HEK293 (cell line): ENCODE data around the gene ISCU.

Experiments used
- BCL11B ChIP-seq: fragments of 450-650 bp; formaldehyde crosslinking; IDR thresholded peaks from 2 replicates; pipeline ENCODE4 v1.5.1; 2016; ENCODE audit warnings: low read depth, missing biosample characterization, missing genetic modification characterization
- KLF16 ChIP-seq: fragments of 450-650 bp; formaldehyde crosslinking; IDR thresholded peaks from 2 replicates; pipeline ENCODE4 v1.5.1; 2017; ENCODE audit warnings: missing biosample characterization, missing genetic modification characterization
- KLF7 ChIP-seq: fragments of 450-650 bp; formaldehyde crosslinking; IDR thresholded peaks from 2 replicates; pipeline ENCODE4 v1.5.1; 2016; ENCODE audit warnings: missing biosample characterization, missing genetic modification characterization, borderline replicate concordance
- TCF7L2 ChIP-seq: IDR thresholded peaks from 2 replicates; pipeline ENCODE4 v1.6.1; 2011; ENCODE audit warnings: low read depth, mild to moderate bottlenecking, inconsistent platforms, low read length, moderate library complexity, borderline replicate concordance
- YY1 ChIP-seq: fragments of 450-650 bp; formaldehyde crosslinking; IDR thresholded peaks from 2 replicates; pipeline ENCODE4 v1.5.1; 2018; ENCODE audit warnings: missing biosample characterization, missing genetic modification characterization
- ZBTB7A ChIP-seq: fragments of 450-650 bp; formaldehyde crosslinking; IDR thresholded peaks from 2 replicates; pipeline ENCODE4 v1.5.1; 2016; ENCODE audit warnings: low read depth, missing biosample characterization, missing genetic modification characterization
- ZEB2 ChIP-seq: fragments of 450-650 bp; formaldehyde crosslinking; IDR thresholded peaks from 2 replicates; pipeline ENCODE4 v1.5.1; 2016; ENCODE audit warnings: missing biosample characterization, missing genetic modification characterization
- ZNF132 ChIP-seq: fragments of 450-650 bp; formaldehyde crosslinking; IDR thresholded peaks from 2 replicates; pipeline ENCODE4 v1.5.1; 2017; ENCODE audit warnings: missing biosample characterization, missing genetic modification characterization, borderline replicate concordance
- ZNF138 ChIP-seq: fragments of 450-650 bp; formaldehyde crosslinking; IDR thresholded peaks from 2 replicates; pipeline ENCODE4 v1.5.1; 2016; ENCODE audit warnings: missing biosample characterization, missing genetic modification characterization, borderline replicate concordance
- ZNF157 ChIP-seq: fragments of 450-650 bp; formaldehyde crosslinking; IDR thresholded peaks from 2 replicates; pipeline ENCODE4 v1.5.1; 2016; ENCODE audit warnings: missing biosample characterization, missing genetic modification characterization
- ZNF2 ChIP-seq: fragments of 450-650 bp; formaldehyde crosslinking; IDR thresholded peaks from 2 replicates; pipeline ENCODE4 v1.5.1; 2016; ENCODE audit warnings: missing biosample characterization, missing genetic modification characterization
- ZNF211 ChIP-seq: fragments of 450-650 bp; formaldehyde crosslinking; IDR thresholded peaks from 2 replicates; pipeline ENCODE4 v1.5.1; 2016; ENCODE audit warnings: low read depth, missing biosample characterization, missing genetic modification characterization
- ZNF248 ChIP-seq: fragments of 450-650 bp; formaldehyde crosslinking; IDR thresholded peaks from 2 replicates; pipeline ENCODE4 v1.5.1; 2017; ENCODE audit warnings: missing biosample characterization, missing genetic modification characterization
- ZNF274 ChIP-seq, 2 experiments: fragments of 200-500 bp in 1 of 2; fragments of 450-650 bp in 1 of 2; sonication (Bioruptor generic) in 1 of 2; formaldehyde crosslinking in 1 of 2; IDR thresholded peaks; 2 replicates each; pipeline versions ENCODE4 v1.5.1 to v1.6.1; 2014 to 2016; ENCODE audit warnings: borderline replicate concordance in 1 of 2, inconsistent platforms in 1 of 2, low read length in 1 of 2, missing biosample characterization in 1 of 2, missing genetic modification characterization in 1 of 2
- ZNF292 ChIP-seq: fragments of 450-650 bp; formaldehyde crosslinking; IDR thresholded peaks from 2 replicates; pipeline ENCODE4 v1.5.1; 2016; ENCODE audit warnings: low read depth, missing biosample characterization, missing genetic modification characterization, borderline replicate concordance
- ZNF335 ChIP-seq: fragments of 450-650 bp; formaldehyde crosslinking; conservative IDR thresholded peaks from 2 replicates; pipeline ENCODE4 v1.5.1; 2016; ENCODE audit warnings: missing biosample characterization, missing genetic modification characterization
- ZNF560 ChIP-seq: fragments of 450-650 bp; formaldehyde crosslinking; IDR thresholded peaks from 2 replicates; pipeline ENCODE4 v1.5.1; 2017; ENCODE audit warnings: missing biosample characterization, missing genetic modification characterization, borderline replicate concordance
- ZNF596 ChIP-seq: fragments of 450-650 bp; IDR thresholded peaks from 2 replicates; pipeline ENCODE4 v1.5.0; 2018; ENCODE audit warnings: missing biosample characterization, mild to moderate bottlenecking, missing genetic modification characterization, moderate library complexity
- ZNF624 ChIP-seq: fragments of 450-650 bp; formaldehyde crosslinking; IDR thresholded peaks from 2 replicates; pipeline ENCODE4 v1.5.1; 2017; ENCODE audit warnings: missing biosample characterization, missing genetic modification characterization
- ZNF701 ChIP-seq: fragments of 450-650 bp; formaldehyde crosslinking; IDR thresholded peaks from 2 replicates; pipeline ENCODE4 v1.5.1; 2016; ENCODE audit warnings: missing biosample characterization, missing genetic modification characterization
- ZNF768 ChIP-seq: fragments of 450-650 bp; formaldehyde crosslinking; IDR thresholded peaks from 2 replicates; pipeline ENCODE4 v1.5.1; 2018; ENCODE audit warnings: missing biosample characterization, mild to moderate bottlenecking, missing genetic modification characterization
- ZNF830 ChIP-seq: fragments of 450-650 bp; IDR thresholded peaks from 2 replicates; pipeline ENCODE4 v1.5.0; 2018; ENCODE audit warnings: missing biosample characterization, missing genetic modification characterization, low read depth, mild to moderate bottlenecking, moderate library complexity
- ZNF843 ChIP-seq: fragments of 450-650 bp; formaldehyde crosslinking; IDR thresholded peaks from 2 replicates; pipeline ENCODE4 v1.5.1; 2016; ENCODE audit warnings: missing biosample characterization, missing genetic modification characterization
- TF ChIP-seq, protein P1 (sequence below): fragments of 450-650 bp; formaldehyde crosslinking; IDR thresholded peaks from 2 replicates; pipeline ENCODE4 v1.5.1; 2016; ENCODE audit warnings: missing biosample characterization, missing genetic modification characterization, borderline replicate concordance
- TF ChIP-seq, protein P2 (sequence below): fragments of 450-650 bp; IDR thresholded peaks from 2 replicates; pipeline ENCODE4 v1.5.1; 2018; ENCODE audit warnings: missing biosample characterization, missing genetic modification characterization
- TF ChIP-seq, protein P3 (sequence below): fragments of 450-650 bp; formaldehyde crosslinking; IDR thresholded peaks from 2 replicates; pipeline ENCODE4 v1.5.1; 2016; ENCODE audit warnings: missing biosample characterization, missing genetic modification characterization
- TF ChIP-seq, protein P4 (sequence below): fragments of 450-650 bp; formaldehyde crosslinking; IDR thresholded peaks from 2 replicates; pipeline ENCODE4 v1.5.1; 2017; ENCODE audit warnings: missing biosample characterization, missing genetic modification characterization
- TF ChIP-seq, protein P5 (sequence below): fragments of 450-650 bp; formaldehyde crosslinking; IDR thresholded peaks from 2 replicates; pipeline ENCODE4 v1.5.1; 2017; ENCODE audit warnings: missing biosample characterization, missing genetic modification characterization

Gene ISCU

DNA sequence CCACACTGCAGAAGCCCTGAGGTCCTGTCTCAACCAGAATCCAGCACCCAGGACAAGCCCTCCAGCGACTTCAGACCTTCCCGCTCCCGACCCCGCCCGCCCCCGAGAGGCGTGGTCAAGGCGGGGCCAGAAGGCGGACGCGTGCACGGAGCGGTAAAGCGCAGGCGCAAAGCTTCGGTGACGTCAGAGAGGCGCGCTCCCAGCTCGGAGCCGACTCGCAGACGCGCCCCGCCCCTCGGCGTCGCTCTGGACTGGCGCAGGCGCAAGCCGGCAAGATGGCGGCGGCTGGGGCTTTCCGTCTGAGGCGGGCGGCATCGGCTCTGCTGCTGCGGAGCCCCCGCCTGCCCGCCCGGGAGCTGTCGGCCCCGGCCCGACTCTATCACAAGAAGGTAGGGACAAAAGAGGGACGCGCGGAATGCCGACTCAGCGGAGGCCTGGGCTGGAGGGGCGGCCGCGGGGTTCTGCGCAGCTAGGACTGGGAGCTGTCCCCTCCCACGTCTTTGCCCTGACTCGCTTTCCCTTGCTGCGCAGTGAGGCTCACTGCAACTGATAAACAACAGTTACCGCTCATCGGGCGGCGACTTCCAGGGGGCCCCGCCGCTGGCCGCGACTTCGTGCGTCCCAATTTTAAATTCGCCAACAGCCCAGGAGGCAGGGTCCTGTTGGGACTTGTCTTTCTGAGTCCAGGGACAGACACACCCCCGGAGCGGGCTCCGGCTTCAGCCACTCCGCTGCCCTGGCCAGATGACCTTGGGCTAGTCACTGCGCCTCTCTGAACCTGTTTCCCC is at the start of gene ISCU (continued):
- TF ChIP-seq ZEB2 (tag by site-specific recombination) (no peak), ZNF157 (tag by site-specific recombination) (no peak), ZBTB7A (peak; percentile 60; the same call in 1 of the 2 replicates), ZNF2 (tag by site-specific recombination) (peak; percentile 22; the same call in 1 of the 2 replicates), ZNF292 (tag by site-specific recombination) (no peak), ZNF335 (no peak; the same call in 1 of the 2 replicates), ZNF274 (IDR thresholded peaks at IDR 0.05; ENCODE audit: low read length) (no peak), ZNF274 (tag by site-specific recombination; IDR thresholded peaks at IDR 0.05; ENCODE audit: borderline replicate concordance) (no peak), KLF16 (0 out of 2 replicates have a peak, but pooled peaks have one; percentile 7), YY1 (tag by site-specific recombination) (peak; percentile 87), ZNF560 (tag by site-specific recombination) (no peak), ZNF830 (tag by site-specific recombination) (no peak), ZNF768 (tag by site-specific recombination) (no peak), ZNF211 (no peak), ZNF624 (tag by site-specific recombination) (no peak), ZNF138 (no peak), ZNF132 (tag by site-specific recombination) (no peak), ZNF701 (no peak), KLF7 (tag by site-specific recombination) (no peak), TCF7L2 (no peak), BCL11B (tag by site-specific recombination) (no peak), ZNF596 (tag by site-specific recombination) (no peak), ZNF843 (tag by site-specific recombination) (no peak), ZNF248 (tag by site-specific recombination) (no peak)
- TF ChIP-seq, protein P1, sequence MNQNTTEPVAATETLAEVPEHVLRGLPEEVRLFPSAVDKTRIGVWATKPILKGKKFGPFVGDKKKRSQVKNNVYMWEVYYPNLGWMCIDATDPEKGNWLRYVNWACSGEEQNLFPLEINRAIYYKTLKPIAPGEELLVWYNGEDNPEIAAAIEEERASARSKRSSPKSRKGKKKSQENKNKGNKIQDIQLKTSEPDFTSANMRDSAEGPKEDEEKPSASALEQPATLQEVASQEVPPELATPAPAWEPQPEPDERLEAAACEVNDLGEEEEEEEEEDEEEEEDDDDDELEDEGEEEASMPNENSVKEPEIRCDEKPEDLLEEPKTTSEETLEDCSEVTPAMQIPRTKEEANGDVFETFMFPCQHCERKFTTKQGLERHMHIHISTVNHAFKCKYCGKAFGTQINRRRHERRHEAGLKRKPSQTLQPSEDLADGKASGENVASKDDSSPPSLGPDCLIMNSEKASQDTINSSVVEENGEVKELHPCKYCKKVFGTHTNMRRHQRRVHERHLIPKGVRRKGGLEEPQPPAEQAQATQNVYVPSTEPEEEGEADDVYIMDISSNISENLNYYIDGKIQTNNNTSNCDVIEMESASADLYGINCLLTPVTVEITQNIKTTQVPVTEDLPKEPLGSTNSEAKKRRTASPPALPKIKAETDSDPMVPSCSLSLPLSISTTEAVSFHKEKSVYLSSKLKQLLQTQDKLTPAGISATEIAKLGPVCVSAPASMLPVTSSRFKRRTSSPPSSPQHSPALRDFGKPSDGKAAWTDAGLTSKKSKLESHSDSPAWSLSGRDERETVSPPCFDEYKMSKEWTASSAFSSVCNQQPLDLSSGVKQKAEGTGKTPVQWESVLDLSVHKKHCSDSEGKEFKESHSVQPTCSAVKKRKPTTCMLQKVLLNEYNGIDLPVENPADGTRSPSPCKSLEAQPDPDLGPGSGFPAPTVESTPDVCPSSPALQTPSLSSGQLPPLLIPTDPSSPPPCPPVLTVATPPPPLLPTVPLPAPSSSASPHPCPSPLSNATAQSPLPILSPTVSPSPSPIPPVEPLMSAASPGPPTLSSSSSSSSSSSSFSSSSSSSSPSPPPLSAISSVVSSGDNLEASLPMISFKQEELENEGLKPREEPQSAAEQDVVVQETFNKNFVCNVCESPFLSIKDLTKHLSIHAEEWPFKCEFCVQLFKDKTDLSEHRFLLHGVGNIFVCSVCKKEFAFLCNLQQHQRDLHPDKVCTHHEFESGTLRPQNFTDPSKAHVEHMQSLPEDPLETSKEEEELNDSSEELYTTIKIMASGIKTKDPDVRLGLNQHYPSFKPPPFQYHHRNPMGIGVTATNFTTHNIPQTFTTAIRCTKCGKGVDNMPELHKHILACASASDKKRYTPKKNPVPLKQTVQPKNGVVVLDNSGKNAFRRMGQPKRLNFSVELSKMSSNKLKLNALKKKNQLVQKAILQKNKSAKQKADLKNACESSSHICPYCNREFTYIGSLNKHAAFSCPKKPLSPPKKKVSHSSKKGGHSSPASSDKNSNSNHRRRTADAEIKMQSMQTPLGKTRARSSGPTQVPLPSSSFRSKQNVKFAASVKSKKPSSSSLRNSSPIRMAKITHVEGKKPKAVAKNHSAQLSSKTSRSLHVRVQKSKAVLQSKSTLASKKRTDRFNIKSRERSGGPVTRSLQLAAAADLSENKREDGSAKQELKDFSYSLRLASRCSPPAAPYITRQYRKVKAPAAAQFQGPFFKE (tag by site-specific recombination): no peak
- TF ChIP-seq, protein P2, sequence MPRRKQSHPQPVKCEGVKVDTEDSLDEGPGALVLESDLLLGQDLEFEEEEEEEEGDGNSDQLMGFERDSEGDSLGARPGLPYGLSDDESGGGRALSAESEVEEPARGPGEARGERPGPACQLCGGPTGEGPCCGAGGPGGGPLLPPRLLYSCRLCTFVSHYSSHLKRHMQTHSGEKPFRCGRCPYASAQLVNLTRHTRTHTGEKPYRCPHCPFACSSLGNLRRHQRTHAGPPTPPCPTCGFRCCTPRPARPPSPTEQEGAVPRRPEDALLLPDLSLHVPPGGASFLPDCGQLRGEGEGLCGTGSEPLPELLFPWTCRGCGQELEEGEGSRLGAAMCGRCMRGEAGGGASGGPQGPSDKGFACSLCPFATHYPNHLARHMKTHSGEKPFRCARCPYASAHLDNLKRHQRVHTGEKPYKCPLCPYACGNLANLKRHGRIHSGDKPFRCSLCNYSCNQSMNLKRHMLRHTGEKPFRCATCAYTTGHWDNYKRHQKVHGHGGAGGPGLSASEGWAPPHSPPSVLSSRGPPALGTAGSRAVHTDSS (tag by site-specific recombination): no peak
- TF ChIP-seq, protein P3, sequence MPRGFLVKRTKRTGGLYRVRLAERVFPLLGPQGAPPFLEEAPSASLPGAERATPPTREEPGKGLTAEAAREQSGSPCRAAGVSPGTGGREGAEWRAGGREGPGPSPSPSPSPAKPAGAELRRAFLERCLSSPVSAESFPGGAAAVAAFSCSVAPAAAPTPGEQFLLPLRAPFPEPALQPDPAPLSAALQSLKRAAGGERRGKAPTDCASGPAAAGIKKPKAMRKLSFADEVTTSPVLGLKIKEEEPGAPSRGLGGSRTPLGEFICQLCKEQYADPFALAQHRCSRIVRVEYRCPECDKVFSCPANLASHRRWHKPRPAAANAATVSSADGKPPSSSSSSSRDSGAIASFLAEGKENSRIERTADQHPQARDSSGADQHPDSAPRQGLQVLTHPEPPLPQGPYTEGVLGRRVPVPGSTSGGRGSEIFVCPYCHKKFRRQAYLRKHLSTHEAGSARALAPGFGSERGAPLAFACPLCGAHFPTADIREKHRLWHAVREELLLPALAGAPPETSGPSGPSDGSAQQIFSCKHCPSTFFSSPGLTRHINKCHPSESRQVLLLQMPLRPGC (tag by site-specific recombination): no peak
- TF ChIP-seq, protein P4, sequence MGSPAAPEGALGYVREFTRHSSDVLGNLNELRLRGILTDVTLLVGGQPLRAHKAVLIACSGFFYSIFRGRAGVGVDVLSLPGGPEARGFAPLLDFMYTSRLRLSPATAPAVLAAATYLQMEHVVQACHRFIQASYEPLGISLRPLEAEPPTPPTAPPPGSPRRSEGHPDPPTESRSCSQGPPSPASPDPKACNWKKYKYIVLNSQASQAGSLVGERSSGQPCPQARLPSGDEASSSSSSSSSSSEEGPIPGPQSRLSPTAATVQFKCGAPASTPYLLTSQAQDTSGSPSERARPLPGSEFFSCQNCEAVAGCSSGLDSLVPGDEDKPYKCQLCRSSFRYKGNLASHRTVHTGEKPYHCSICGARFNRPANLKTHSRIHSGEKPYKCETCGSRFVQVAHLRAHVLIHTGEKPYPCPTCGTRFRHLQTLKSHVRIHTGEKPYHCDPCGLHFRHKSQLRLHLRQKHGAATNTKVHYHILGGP: no peak
- TF ChIP-seq, protein P5, sequence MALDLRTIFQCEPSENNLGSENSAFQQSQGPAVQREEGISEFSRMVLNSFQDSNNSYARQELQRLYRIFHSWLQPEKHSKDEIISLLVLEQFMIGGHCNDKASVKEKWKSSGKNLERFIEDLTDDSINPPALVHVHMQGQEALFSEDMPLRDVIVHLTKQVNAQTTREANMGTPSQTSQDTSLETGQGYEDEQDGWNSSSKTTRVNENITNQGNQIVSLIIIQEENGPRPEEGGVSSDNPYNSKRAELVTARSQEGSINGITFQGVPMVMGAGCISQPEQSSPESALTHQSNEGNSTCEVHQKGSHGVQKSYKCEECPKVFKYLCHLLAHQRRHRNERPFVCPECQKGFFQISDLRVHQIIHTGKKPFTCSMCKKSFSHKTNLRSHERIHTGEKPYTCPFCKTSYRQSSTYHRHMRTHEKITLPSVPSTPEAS (tag by site-specific recombination): no peak
